OCI-LY7 (cell line): ENCODE results near the gene NOL3. TPM values are rescaled to one million over a fixed set of nuclear protein-coding genes. Genes with fewer than 3 reads are reported as not detected.

ENCODE experiments used
- BruUV-seq: library from RNA; stranded (reverse); fragments of 400-500 nt; replicated peaks from 2 replicates; lab custom pipeline; 2021; lab: Mats Ljungman, UMichigan
- CTCF ChIA-PET: fragments of 300-600 bp; sonication (Branson Sonifier 250); formaldehyde crosslinking; loops from one replicate; lab custom pipeline; 2022; ENCODE audit warnings: antibody characterized with exemption; ENCODE audit not compliant: unreplicated experiment; lab: Charles Lee
- POLR2A ChIA-PET: fragments of 300-600 bp; sonication (Branson Sonifier 250); formaldehyde crosslinking; loops from one replicate; lab custom pipeline; 2022; ENCODE audit warnings: antibody characterized with exemption; lab: Charles Lee
- DNase-seq: peaks from one replicate; pipeline ENCODE4 v3.0.0-alpha.2; 2015; ENCODE audit warnings: low spot score
- H2AFZ ChIP-seq: fragments of 200-600 bp; sonication (generic), shearing (Covaris generic); 2 replicates; pipeline ENCODE4 v1.6.1; 2014; ENCODE audit warnings: mild to moderate bottlenecking, antibody characterized with exemption, low read length, moderate library complexity
- H3K27ac ChIP-seq: fragments of 200-600 bp; sonication (generic); 2 replicates; pipeline ENCODE4 v1.5.1; 2014; ENCODE audit warnings: mixed run types, low read depth, mild to moderate bottlenecking, moderate library complexity, low read length, inconsistent platforms; ENCODE audit not compliant: poor library complexity, severe bottlenecking
- H3K36me3 ChIP-seq: fragments of 200-600 bp; sonication (generic); 2 replicates; pipeline ENCODE4 v1.6.1; 2014; ENCODE audit warnings: mild to moderate bottlenecking, antibody characterized with exemption, low read length, moderate library complexity, mixed read lengths; ENCODE audit not compliant: insufficient read depth
- H3K4me1 ChIP-seq: fragments of 200-600 bp; sonication (generic); 2 replicates; pipeline ENCODE4 v1.5.1; 2014; ENCODE audit warnings: mild to moderate bottlenecking, low read length; ENCODE audit not compliant: insufficient read depth, poor library complexity, severe bottlenecking
- H3K4me2 ChIP-seq: fragments of 200-600 bp; sonication (generic); 2 replicates; pipeline ENCODE4 v1.6.1; 2014; ENCODE audit warnings: mild to moderate bottlenecking, low read length
- H3K4me3 ChIP-seq: fragments of 200-600 bp; sonication (generic); 2 replicates; pipeline ENCODE4 v1.5.1; 2014; ENCODE audit warnings: mild to moderate bottlenecking, low read depth, low read length; ENCODE audit not compliant: poor library complexity, severe bottlenecking
- H3K79me2 ChIP-seq: fragments of 200-600 bp; sonication (generic); 2 replicates; pipeline ENCODE4 v1.6.1; 2016; ENCODE audit warnings: low read depth, mild to moderate bottlenecking, low read length, moderate library complexity, mixed read lengths; ENCODE audit not compliant: insufficient read depth
- H3K9me2 ChIP-seq: fragments of 200-600 bp; sonication (generic); 2 replicates; pipeline ENCODE4 v1.6.1; 2016; ENCODE audit warnings: mild to moderate bottlenecking, low read length, mixed read lengths; ENCODE audit not compliant: insufficient read depth
- H3K9me3 ChIP-seq: fragments of 200-600 bp; sonication (generic); 2 replicates; pipeline ENCODE4 v1.6.1; 2014; ENCODE audit warnings: mild to moderate bottlenecking, mixed run types, low read length, mixed read lengths
- H4K20me1 ChIP-seq: fragments of 200-600 bp; sonication (generic); 2 replicates; pipeline ENCODE4 v1.6.1; 2014; ENCODE audit warnings: mild to moderate bottlenecking, antibody characterized with exemption, low read length, moderate library complexity, mixed read lengths; ENCODE audit not compliant: insufficient read depth
- EZH2phosphoT487 ChIP-seq: fragments of 200-600 bp; sonication (generic); IDR thresholded peaks from 2 replicates; pipeline ENCODE4 v1.6.1; 2018; ENCODE audit warnings: low read depth, borderline replicate concordance, mild to moderate bottlenecking, mixed run types, antibody characterized with exemption, low read length, moderate library complexity, mixed read lengths
- intact Hi-C: fragments of 100-400 bp; cut with micrococcal nuclease; formaldehyde crosslinking; loops from one replicate; pipeline ENCODE4 v1.10.0; 2022; ENCODE audit not compliant: unreplicated experiment
- total RNA-seq, 2 experiments: library from RNA; depleted of rRNA in 1 of 2; stranded (reverse); fragments of >200 nt in 1 of 2; shearing (Covaris generic) in 1 of 2; gene quantifications; 2 replicates each; pipeline ENCODE4 v1.2.3, GENCODE V29; 2014 to 2022
- TF ChIP-seq, protein P1 (sequence below): fragments of 200-600 bp; sonication (generic); conservative IDR thresholded peaks from 2 replicates; pipeline ENCODE4 v1.5.1; 2014; ENCODE audit warnings: mild to moderate bottlenecking, antibody characterized with exemption, low read length, moderate library complexity, mixed read lengths

Gene NOL3
- total RNA-seq, 2 experiments from 2014 or later, result 2.2 to 4.4 TPM

DNA sequence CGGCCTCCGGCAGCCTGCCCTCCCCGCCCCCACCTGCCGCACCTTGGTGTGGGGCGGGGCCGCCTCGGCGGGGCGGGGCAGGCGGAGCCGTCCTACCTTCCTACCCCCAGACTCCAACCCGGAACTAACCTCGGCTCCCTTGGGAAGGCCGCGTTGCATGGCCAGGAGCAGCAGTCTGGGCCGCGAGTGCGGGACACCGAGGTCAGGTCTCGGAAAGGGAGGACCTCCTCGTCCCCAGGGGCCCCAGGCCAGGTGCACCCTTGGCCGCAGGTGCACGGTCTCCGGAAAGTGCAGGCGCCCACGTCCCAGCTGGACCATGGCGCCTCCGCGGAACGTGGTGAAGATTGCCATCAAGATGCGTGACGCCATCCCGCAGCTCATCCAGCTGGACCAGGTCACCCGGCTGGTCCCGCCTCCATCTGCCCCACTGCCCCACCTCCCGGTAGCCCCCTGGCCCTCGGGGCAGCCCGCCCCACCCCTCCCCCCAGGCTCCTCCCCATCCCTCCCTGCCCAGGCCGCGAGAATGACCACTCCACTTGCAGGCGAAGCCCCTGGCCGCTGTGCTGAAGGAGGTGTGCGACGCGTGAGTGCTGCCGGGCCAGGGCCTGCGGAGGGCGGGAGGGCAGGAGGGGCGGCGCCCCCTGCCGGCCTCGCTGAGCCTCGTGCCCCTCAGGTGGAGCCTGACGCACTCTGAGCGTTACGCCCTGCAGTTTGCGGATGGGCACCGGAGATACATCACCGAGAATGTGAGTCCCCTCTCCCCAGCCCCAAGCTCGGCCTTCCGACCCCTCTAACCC, 28.9 kb downstream of the NOL3 start, which contains the start of gene ELMO3:
Gene ELMO3, plus strand, starts transcription at position 121 of the 797 bp plus-strand sequence. Its CDS starts 196 bp downstream, at position 317.
- intact Hi-C loops, result no loop called here
- ChIA-PET POLR2A (no interaction called here), CTCF (no interaction called here)
- H3K79me2 ChIP-seq, result no peaks in the 10 kb centered on the region
- H3K4me3 ChIP-seq, result no peak within 1 kb of the TSS
- TF ChIP-seq, protein P1, sequence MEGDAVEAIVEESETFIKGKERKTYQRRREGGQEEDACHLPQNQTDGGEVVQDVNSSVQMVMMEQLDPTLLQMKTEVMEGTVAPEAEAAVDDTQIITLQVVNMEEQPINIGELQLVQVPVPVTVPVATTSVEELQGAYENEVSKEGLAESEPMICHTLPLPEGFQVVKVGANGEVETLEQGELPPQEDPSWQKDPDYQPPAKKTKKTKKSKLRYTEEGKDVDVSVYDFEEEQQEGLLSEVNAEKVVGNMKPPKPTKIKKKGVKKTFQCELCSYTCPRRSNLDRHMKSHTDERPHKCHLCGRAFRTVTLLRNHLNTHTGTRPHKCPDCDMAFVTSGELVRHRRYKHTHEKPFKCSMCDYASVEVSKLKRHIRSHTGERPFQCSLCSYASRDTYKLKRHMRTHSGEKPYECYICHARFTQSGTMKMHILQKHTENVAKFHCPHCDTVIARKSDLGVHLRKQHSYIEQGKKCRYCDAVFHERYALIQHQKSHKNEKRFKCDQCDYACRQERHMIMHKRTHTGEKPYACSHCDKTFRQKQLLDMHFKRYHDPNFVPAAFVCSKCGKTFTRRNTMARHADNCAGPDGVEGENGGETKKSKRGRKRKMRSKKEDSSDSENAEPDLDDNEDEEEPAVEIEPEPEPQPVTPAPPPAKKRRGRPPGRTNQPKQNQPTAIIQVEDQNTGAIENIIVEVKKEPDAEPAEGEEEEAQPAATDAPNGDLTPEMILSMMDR, result no peak
- no peak for TF ChIP-seq EZH2phosphoT487
- H4K20me1 ChIP-seq, result no peaks in the 10 kb centered on the region
- no TSS peak for BruUV-seq
- H3K4me2 ChIP-seq, result no peak within 1 kb of the TSS
- no peak for DNase-seq
- H3K27ac ChIP-seq, result no peak within 1 kb of the TSS
- H3K9me3 ChIP-seq, result no peaks in the 10 kb centered on the region
- peaks cover 96% of the 10 kb centered on the region for H3K36me3 ChIP-seq
- H2AFZ ChIP-seq, result no peak within 1 kb of the TSS
- peaks cover under 1% of the 10 kb centered on the region for H3K4me1 ChIP-seq
- H3K9me2 ChIP-seq, result no peaks in the 10 kb centered on the region

GRCh38 chr16:67199808-67200198, 29.5 kb downstream of the NOL3 start:
- H3K36me3 ChIP-seq, result peaks cover 93% of the 10 kb centered on the region
- no peaks in the 10 kb centered on the region for H3K9me2 ChIP-seq
- H3K4me1 ChIP-seq, result no peaks in the 10 kb centered on the region
- DNase-seq, result no peak
- CTCF ChIA-PET, result no interaction called here
- BruUV-seq, result no TSS peak
- no peak overlapping the region for H3K27ac ChIP-seq
- no peak overlapping the region for H3K4me2 ChIP-seq
- H4K20me1 ChIP-seq, result no peaks in the 10 kb centered on the region
- H3K4me3 ChIP-seq, result no peak overlapping the region
- intact Hi-C loops, result no loop called here
- H2AFZ ChIP-seq, result no peak overlapping the region
- TF ChIP-seq, protein P1, result no peak; the same call in 1 of the 2 replicates
- TF ChIP-seq EZH2phosphoT487, result no peak
- no peaks in the 10 kb centered on the region for H3K9me3 ChIP-seq
- POLR2A ChIA-PET, result no interaction called here
- no peaks in the 10 kb centered on the region for H3K79me2 ChIP-seq

DNA sequence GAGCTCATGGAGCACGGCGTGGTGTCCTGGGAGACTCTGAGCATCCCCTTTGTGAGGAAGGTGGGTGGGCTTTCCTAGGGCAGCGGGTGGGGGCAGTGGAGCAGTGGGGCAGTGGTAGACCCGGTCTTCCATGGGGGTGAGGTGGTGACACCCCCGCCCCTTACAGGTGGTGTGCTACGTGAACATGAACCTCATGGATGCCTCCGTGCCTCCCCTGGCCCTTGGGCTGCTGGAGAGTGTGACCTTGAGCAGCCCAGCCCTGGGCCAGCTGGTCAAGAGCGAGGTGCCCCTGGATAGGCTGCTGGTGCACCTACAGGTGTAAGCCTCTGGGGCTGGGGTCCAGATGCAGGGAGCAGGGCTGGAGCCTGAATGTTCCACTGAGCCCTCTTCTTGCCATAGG, 30.2 kb downstream of the NOL3 start:
- H3K9me2 ChIP-seq, result no peaks in the 10 kb centered on the region
- intact Hi-C loops, result no loop called here
- H2AFZ ChIP-seq, result no peak overlapping the region
- H3K27ac ChIP-seq, result no peak overlapping the region
- ChIA-PET CTCF (no interaction called here), POLR2A (interaction anchor here (0.6 kb wide), 2 partner anchors 118 to 289 kb away, joined by 3 to 4 read pairs; no protein-coding TSS in a partner anchor)
- no peaks in the 10 kb centered on the region for H3K79me2 ChIP-seq
- no TSS peak for BruUV-seq
- no peak overlapping the region for H3K4me3 ChIP-seq
- H3K9me3 ChIP-seq, result no peaks in the 10 kb centered on the region
- DNase-seq, result no peak
- no peak overlapping the region for H3K4me2 ChIP-seq
- H3K4me1 ChIP-seq, result no peaks in the 10 kb centered on the region
- peaks cover 86% of the 10 kb centered on the region for H3K36me3 ChIP-seq
- TF ChIP-seq, protein P1, result no peak
- TF ChIP-seq EZH2phosphoT487, result no peak
- H4K20me1 ChIP-seq, result no peaks in the 10 kb centered on the region
